Fibroblast of skin of scalp (primary cell): ENCODE results near the gene CNGB1.
A peak's percentile ranks its signal among the peaks of the same experiment; 100 is the strongest.
"Not testable (repeated sequence)": the region's sequence is repeated elsewhere in the genome, so short reads cannot be mapped to it uniquely, and the experiment has no call there.

ENCODE experiments used
- DNase-seq: peaks from one replicate; pipeline ENCODE4 v3.0.0-alpha.2; 2013

The CNGB1 gene

DNA sequence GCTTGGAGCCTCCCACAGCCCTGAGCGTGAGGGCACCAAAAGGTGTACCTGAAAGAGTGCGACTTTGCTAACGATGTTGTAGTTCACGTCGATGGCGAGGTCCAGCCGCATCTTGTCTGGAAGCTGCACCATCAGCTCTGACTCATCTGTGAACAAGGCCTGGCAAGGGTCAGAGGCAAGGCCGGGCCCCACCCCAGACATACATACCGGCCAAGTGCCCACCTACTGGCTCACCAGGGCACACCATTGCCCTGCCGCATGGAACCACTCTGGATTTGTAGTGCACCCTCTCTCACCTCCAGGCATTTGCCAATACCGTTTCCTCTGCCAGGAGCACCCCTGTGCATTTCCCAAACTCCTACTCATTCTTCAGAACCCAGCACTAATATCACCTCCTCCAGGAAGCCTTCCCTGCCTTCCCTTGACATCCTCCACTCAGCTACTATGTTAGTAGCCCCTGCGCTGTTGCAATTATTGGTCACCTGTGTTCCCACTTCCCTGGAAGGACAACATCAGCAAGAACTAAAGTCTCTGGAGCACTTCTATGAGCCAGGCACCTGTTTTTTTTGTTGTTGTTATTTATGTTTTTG lies 69.4 kb downstream of the CNGB1 start:
- DNase-seq, result no peak

DNA sequence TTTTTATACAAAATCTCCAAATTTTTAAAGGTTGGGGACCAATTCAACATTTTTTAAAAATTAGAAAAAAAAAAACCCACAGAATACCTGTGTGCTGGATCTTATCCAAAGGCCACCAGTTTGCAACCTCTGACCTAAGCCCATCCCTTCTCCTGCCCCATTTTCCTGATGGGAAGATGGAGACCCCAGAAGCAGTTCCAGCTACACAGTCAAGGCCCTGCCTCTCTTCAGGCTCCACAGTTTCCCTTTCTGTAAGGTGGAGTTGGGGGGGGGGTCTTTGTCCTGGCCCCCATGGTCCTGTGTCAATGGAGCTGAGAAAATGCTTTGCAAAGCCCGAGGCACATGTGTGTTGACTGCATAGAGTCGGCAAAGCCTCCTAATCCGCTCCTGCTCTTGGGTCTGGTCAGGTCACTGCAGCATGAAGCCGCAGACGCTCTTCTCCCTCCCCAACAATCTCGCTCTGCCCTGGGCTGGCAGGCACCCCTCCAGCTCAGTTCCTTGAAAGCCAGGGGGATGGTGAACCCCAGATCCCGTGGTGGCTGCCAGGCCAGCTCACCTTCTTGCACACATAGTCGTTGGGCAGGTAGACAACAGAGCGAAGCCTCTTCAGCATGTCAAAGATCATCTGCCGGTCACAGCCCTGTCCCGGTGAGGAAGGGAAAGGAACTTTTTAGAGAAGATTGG lies 70.0 kb downstream of the CNGB1 start:
- DNase-seq, result no peak

GRCh38 chr16:57899771-57900661 lies 70.9 kb downstream of the CNGB1 start:
- peak; percentile 61 for DNase-seq

DNA sequence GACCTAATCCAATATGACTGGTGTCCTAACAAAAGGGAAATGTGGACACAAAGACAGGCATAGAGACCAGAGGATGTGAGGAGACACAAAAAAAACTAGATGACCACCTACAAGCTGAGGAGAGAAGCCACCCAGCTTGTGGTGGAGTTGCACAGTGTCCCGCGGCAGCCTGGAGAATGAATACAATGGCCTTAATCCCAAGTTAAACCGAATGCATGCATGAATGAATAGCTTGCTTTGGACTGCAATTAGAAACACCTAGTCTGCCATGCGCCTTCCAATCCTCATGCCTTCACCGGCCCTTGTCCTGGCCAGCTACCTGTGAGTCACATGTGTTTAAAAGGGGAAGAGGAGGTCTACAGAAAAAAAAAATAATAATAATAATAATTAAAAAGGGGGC lies 72.0 kb downstream of the CNGB1 start:
- no peak for DNase-seq

DNA sequence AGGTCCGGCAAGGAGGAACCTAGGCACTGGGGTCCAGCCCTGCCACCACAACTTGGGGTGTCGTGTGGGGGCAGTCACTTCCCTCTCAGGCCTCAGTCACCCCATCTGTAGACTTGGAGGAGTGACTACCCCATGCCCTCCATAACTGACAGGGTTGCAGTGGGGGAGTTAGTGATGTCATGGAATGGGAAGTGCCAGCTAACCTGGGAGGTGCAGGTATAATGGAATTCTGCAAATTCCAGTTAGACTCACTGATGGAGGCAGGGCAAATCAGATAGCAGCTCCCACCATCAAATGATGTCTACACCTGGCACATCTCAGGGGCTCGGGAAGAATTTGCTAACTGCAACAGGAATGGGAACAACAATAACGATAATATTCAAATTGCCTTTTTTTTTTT lies 72.9 kb downstream of the CNGB1 start:
- no peak for DNase-seq

DNA sequence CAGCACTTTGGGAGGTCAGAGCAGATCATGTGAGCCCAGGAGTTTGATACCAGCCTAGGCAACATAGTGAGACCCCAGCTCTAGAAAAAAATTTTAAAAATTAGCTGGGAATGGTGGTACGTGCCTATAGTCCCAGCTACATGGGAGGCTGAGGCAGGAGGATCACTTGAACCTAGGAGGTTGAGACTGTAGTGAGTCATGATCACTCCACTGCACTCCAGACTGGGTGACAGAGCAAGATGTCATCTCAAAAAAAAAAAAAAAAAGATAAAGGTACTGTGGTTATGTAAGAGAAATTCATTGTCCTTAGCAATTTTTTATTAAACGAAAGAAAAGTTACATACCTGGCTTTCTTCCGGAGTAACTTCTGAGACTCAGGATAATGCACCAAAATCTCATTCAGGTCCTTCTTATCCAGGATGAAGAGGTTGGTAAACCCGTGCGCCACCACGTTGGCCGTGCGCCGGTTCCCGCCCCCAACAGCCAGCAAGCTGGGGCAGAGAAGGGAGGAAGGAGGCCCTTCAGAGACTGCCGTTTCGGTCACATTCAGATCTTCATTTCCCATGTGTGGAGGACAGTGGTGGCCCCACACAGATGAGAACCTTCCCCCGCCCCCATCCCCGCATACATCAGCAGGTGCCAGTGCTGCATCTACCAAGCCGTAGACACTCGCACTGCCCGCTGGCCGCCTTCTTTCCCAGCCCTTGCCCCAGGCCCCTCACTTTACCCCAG lies 73.7 kb downstream of the CNGB1 start:
- no peak for DNase-seq

- DNase-seq, result not testable (repeated sequence)
Measured at GRCh38 chr16:57895081-57895547, 75.8 kb downstream of the CNGB1 start.

- no peak for DNase-seq
Measured at GRCh38 chr16:57894390-57895080, 76.4 kb downstream of the CNGB1 start.

GRCh38 chr16:57893559-57894389 lies 77.2 kb downstream of the CNGB1 start:
- DNase-seq, result peak; percentile 43

DNA sequence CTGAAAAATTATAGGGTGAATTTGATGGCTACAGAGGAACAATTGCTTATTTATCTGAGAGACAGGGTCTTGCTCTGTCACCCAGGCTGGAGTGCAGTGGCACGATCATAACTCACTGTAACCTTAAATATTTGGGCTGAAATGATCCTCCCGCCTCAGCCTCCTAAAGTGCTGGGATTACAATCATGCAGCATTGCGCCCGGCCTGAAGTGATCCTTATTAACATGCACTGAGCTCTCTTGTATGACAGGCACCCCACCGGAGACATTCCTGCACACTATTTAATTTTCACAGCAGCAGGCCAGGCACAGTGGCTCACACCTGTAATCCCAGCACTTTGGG lies 77.7 kb downstream of the CNGB1 start:
- no peak for DNase-seq

GRCh38 chr16:57892447-57893096 lies 78.4 kb downstream of the CNGB1 start:
- DNase-seq, result no peak

DNA sequence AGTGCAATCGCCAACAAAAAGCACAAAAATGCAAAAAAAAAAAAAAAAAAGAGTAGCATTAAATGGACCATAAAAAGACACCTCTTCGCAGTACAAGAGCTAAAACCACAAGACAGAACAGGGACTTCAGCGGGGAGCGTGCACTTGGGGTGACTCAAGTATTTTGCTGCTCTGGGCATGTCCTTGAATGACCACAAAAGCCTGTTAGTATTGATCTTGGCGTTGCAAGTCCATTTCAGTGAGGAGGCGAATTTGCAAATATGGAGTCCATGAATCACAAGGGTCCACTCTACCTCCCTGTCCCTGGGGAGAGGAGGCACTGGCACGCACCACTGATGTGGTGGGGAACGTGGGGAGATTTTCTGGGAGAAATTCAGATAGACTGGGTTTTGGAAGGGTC lies 78.9 kb downstream of the CNGB1 start:
- DNase-seq, result peak; percentile 71

DNA sequence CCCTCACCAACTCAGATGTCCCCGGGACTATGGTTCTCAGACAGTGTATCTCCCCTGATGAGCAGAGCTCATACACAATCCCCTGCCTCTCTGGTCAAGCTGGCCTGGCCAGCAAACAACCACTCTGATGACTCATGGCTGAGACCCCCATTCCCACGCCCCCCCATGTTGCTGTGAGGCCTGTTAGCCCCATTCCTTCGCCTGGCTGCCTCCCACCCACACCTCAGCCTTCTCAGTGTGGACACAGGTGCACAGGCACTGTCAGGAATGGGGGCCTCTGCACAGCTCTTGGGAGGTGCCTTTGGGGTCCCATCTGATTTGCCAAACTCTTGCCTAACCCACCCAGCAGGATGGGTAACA lies 80.2 kb downstream of the CNGB1 start:
- no peak for DNase-seq

DNA sequence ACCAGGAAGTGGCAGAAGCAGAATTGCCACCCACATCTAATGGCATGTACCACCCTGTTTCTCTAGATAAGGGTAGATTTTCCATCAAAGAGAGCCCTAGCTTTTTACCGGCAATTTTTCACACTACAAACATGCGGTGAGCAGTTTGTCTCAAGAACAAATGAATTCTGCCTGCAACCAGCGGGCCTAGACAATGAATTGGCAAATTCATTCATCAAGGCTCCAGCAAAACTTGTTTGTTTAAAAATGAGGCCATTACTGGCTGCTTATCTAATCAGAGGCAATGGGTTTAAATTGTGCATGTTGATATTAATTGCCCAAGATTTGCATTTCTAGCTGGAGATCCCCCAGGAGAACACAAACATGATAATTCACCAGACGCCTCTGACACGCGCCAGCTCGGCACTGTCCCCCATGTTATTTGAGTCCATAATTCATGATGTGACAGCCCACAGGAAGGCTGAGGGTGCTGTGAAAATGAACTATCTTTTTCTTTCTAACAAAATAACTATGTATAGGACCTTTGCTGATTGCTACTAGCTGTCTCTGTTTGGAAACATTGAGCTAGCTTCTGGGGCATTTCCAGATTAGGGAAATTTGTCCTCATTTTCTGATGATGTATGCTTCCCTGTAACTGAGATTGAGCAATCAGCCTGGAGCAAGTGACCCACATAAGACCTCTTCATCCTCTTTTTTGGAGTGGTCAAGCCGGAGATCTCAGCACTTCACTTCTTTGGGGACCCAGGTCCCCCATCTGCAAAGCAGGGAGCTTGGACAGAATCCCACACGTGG lies 80.8 kb downstream of the CNGB1 start:
- no peak for DNase-seq

GRCh38 chr16:57889522-57889921 lies 81.4 kb downstream of the CNGB1 start:
- no peak for DNase-seq

DNA sequence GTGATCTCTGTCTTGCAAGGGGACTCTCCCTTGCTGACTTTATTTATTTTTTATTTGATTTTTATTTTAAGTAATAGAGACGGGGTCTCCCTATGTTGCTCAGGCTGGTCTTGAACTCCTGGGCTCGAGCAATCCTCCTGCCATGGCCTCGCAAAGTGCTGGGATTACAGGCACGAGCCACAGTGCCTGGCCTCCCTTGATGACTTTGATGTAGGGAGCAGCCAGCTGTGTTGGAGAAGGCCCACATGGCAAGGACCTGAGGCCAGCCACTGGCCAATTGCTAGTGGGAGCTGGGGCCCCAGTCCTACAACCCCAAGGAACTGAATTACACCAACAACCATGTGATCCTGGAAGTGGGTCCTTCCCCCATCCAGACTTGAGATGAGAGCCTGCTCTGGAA lies 81.8 kb downstream of the CNGB1 start:
- no peak for DNase-seq

- no peak for DNase-seq
Measured at GRCh38 chr16:57888128-57888527, 82.8 kb downstream of the CNGB1 start.

DNA sequence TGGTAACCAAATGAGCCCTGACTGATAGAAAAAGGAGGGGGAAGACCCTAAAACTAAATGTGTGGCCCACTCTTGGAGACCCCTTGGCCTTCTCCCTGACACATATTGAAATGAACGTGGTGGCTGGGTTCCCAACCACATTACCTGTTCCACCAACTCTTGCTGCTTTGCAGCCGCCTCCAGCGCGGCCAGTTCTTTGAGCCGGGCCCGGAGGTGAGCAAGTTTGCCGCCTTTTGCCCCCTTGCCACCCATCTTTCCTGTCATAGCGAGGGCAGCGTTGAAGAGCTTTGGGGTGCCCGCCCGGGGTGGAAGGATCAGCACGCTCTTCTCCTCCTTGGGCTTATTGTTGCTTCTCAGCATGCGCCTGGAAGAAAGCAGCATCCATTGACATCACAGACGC lies 83.2 kb downstream of the CNGB1 start:
- DNase-seq, result no peak

DNA sequence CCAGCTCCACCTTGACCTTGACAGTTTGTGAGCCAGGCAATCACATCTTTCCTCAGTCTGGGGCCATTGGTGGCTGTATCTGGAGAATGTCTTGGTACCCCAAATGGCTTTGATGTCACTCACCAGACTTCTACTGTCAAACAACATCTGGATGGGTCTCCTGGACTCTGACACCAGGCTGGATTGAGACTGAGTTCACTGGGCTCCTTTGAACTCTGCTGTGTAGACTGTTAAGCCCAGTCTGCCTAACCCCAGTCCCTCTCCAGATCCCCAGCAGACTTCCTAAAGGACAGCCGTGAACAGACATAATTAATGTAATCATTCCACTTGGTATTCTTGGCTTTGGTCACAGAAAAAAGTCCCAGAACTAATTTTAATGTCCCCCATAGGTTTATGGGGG lies 84.5 kb downstream of the CNGB1 start:
- no peak for DNase-seq

DNA sequence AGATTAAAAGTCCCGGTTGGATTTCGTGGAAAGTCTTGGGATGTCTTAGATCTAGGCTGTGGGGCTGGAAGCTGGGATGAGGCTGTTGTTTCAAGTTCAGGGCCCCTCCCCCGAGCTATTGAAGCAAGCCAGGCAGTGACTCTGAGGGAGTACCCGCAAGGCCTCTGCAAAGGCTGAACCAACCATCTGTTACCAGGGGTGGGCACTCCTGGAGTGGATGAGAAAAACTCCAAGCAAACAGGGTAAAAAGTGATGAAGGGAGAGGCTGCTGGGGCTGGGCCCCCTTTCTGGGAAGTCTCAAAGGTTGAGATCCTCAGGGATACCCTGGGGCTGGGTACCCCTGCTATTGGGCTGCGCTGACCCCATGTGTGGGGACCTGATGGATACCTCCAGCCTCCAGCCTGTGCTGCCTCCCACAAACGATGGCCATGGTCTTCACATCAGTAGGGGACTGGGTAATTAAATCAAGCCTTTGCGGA lies 86.2 kb downstream of the CNGB1 start:
- DNase-seq, result no peak
